DND-41 (cell line): ENCODE measurements around the gene EPHB1.

Experiments used
- CTCF ChIP-seq: IDR thresholded peaks from 2 replicates; pipeline ENCODE4 v1.5.1; 2012; ENCODE audit warnings: borderline replicate concordance, low read length, moderate library complexity, mild to moderate bottlenecking; ENCODE audit not compliant: poor library complexity, severe bottlenecking; ENCODE audit errors: extremely low read depth
- EZH2 ChIP-seq: IDR thresholded peaks from 3 replicates; pipeline ENCODE4 v1.6.1; 2012; ENCODE audit warnings: borderline replicate concordance, low read depth, mild to moderate bottlenecking, moderate library complexity, low read length, inconsistent platforms; ENCODE audit not compliant: severe bottlenecking

- TF ChIP-seq CTCF: no peak
- no peak for TF ChIP-seq EZH2
Measured at GRCh38 chr3:134883697-134884385, 88.8 kb downstream of the EPHB1 start.
